Stimulated activated CD8-positive, alpha-beta memory T cell treated with anti-CD3 and anti-CD28 coated beads, Interleukin-12 subunit alpha, Interleukin-12 subunit beta, amount 100 ng/mL, for 24 hours (primary cell): ENCODE data around the gene AP2A1.
"Not testable (repeated sequence)": the region's sequence is repeated elsewhere in the genome, so short reads cannot be mapped to it uniquely, and the experiment has no call there.

ENCODE experiments used
- DNase-seq: peaks from one replicate; pipeline ENCODE4 v3.0.0-alpha.2; 2020; ENCODE audit errors: extremely low read depth

The AP2A1 gene

GRCh38 chr19:49812452-49812996 is 45.7 kb downstream of the AP2A1 start:
- DNase-seq: no peak

GRCh38 chr19:49812997-49813861 is 46.4 kb downstream of the AP2A1 start, which contains the start of gene FUZ:
Gene FUZ (minus strand): TSS chr19:49813292. CDS start chr19:49813106, 186 bp downstream.
- peak; percentile 80 for DNase-seq

- no peak for DNase-seq
These were observed 47.2 kb downstream of the AP2A1 start for GRCh38 chr19:49814010-49814409.

- DNase-seq: no peak
These were observed 49.8 kb downstream of the AP2A1 start for GRCh38 chr19:49816590-49816989.

- peak; percentile 69 for DNase-seq
These were observed 51.3 kb downstream of the AP2A1 start, which contains the start of gene MED25 for GRCh38 chr19:49817964-49818648. Gene MED25 (plus strand): TSS chr19:49818289. CDS start chr19:49818342, 53 bp downstream.

- no peak for DNase-seq
These were observed 52.0 kb downstream of the AP2A1 start for GRCh38 chr19:49818649-49819370.

GRCh38 chr19:49819452-49820115 is 52.8 kb downstream of the AP2A1 start:
- not testable (repeated sequence) for DNase-seq

GRCh38 chr19:49820125-49820524 is 53.3 kb downstream of the AP2A1 start:
- DNase-seq: no peak

- no peak for DNase-seq
These were observed 56.7 kb downstream of the AP2A1 start for GRCh38 chr19:49823472-49823871.

- no peak for DNase-seq
These were observed 57.9 kb downstream of the AP2A1 start for GRCh38 chr19:49824662-49825061.

GRCh38 chr19:49827034-49827433 is 60.2 kb downstream of the AP2A1 start:
- DNase-seq: no peak

GRCh38 chr19:49829200-49829599 is 62.4 kb downstream of the AP2A1 start:
- DNase-seq: no peak

GRCh38 chr19:49829721-49830120 is 62.9 kb downstream of the AP2A1 start:
- no peak for DNase-seq

- no peak for DNase-seq
These were observed 64.0 kb downstream of the AP2A1 start for GRCh38 chr19:49830766-49831165.

- no peak for DNase-seq
These were observed 64.8 kb downstream of the AP2A1 start for GRCh38 chr19:49831592-49831991.

- DNase-seq: no peak
These were observed 65.8 kb downstream of the AP2A1 start for GRCh38 chr19:49832556-49832955.

GRCh38 chr19:49833599-49833998 is 66.8 kb downstream of the AP2A1 start:
- DNase-seq: no peak

- DNase-seq: no peak
These were observed 68.8 kb downstream of the AP2A1 start for GRCh38 chr19:49835562-49835961.

- no peak for DNase-seq
These were observed 69.6 kb downstream of the AP2A1 start for GRCh38 chr19:49836176-49837008.

GRCh38 chr19:49837009-49837310 is 70.2 kb downstream of the AP2A1 start:
- DNase-seq: no peak

- DNase-seq: no peak
These were observed 70.6 kb downstream of the AP2A1 start for GRCh38 chr19:49837425-49837824.
